HG03159 (cell line): ENCODE data around the gene CPNE4.
"Not testable (repeated sequence)": the region's sequence is repeated elsewhere in the genome, so short reads cannot be mapped to it uniquely, and the experiment has no call there.

Source experiments
- ATAC-seq: cut with Tn5 transposase; IDR thresholded peaks from one replicate; pipeline ENCODE4 v1.9.1; 2021; ENCODE audit warnings: mild to moderate bottlenecking, moderate library complexity; ENCODE audit not compliant: unreplicated experiment

The CPNE4 gene

DNA sequence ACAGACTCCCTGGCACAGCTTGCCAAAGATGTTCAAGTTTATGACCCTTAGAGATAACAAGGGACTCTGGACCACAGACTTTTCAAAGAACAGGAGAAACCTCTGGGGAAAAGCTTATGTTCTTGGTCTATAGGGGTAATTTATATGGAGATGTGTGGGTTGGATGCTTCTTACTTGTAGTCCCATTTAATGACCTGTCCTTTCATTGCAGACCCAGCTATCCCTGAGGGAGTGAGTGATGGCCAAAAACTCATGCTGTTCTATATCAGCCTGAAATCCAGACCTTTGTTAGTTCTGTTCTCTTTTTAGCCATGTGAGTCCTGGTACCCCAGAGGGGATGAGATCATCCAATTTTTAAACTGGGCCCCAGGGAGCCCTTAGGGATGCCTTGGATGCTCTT, 488.4 kb downstream of the CPNE4 start:
- ATAC-seq: no peak

- ATAC-seq: no peak
These were observed 490.3 kb downstream of the CPNE4 start for GRCh38 chr3:131544557-131544956.

DNA sequence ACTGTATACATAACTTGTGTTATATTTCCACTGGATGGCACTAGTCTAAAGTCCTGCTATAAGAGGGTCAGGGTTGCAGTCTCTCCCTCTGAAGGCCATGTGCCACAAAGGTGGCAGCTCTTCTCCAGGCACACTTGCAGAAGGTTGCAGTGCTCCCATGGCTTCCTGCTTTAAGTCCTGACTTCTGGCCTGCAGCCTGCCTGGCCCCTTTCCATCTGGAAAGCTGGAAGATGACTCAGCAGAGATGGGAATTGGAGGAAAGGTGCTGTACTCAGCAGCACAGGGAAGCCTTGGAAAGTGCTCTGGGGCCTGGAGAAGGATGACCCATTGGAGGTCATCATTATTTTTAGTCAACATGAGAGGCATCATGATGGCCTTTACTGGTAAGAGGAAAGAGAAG, 491.1 kb downstream of the CPNE4 start:
- no peak for ATAC-seq

GRCh38 chr3:131541288-131541687, 493.5 kb downstream of the CPNE4 start:
- ATAC-seq: no peak

- no peak for ATAC-seq
These were observed 494.0 kb downstream of the CPNE4 start for GRCh38 chr3:131540821-131541220.

DNA sequence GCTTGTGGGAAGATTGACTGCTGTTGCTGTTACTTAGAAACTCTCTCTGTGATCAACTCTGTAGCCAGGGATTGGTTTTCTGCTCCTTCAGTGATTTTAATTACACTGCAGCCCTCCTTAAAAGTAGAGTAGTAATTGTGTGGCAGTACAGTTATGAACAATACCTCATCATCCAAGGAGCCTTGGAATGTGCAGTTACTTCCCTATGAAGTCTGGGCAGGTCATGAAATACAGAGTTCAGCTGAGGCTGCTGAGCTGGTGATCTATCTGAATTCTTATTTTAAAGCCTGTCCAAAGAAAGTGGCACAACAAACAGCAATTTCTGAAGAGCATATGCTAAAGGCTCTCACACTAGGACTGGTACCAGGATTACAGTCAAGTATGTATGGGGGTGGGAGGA, 494.7 kb downstream of the CPNE4 start:
- ATAC-seq: no peak

DNA sequence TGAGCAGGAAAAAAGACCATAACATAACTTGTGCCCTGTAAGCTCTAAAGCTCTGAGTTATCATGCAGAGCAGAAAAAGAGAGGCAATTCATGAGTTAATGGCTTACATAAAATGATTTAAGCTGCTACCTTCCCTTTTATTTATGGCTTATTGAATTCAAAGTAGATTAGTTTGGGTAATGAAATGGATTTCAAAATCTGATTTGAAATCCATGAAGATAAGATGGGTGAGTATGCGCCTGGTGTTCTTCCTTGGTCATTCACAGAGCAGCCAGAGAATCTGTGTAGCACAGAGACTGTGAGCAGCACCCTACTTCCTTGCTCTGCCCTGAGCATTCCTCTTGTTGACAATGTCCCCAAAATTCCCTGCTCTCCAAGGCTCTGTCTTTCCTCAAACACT, 495.8 kb downstream of the CPNE4 start:
- no peak for ATAC-seq

DNA sequence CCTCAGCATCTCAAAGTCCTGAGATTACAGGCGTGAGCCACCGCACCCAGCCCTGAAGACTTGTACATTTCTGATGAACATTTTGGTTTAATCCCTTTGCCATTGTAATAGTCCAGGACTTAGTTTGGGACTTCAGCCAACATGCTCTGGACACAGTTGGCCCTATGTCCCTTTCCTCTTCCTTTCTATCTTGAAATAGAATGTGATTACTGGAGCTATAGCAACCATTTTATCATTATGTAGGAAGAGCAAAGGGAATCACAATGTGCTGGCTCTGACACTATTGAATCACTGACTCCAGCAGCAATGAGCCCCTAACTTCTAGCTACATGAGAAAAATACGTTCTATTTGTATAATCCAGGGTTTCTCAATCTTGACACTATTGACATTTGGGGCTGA, 497.3 kb downstream of the CPNE4 start:
- no peak for ATAC-seq

DNA sequence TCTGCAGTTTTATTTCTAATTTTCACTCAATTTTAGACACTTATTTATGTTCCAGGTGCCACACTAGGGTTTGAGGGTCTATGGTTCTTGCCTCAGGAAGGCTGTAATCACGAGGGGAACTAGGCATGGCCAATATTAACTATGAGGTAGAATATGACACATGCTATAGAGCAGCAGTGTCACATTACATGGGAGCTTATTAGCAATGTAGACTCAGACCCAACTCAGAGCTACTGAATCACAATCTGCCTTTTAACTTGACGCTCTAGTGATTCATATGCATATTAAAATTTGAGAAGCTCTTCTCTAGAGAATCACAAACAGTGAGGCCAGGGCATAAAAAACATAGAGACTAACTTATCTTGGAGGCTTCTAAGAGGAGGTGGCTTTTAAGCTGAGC, 499.2 kb downstream of the CPNE4 start:
- ATAC-seq: no peak

GRCh38 chr3:131535131-131535530, 499.7 kb downstream of the CPNE4 start:
- no peak for ATAC-seq

GRCh38 chr3:131532645-131533044, 502.2 kb downstream of the CPNE4 start:
- ATAC-seq: no peak

DNA sequence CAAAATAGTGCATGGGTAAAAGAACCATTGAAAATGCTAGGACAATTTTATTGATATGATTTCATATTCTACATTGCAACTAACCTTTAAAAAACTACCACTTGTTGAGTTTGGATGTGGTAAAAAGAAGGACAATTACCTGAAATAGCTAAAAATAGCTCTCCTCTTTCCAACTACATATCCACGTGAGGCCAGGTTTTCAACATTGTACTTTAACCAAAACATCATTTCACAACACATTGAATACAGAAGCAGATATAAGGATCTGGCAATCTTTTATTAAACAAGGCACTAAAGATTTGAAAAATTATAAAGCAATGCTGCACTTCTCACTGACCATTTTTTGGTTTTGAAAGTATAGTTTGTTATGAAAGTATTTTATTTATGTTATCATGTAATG, 504.0 kb downstream of the CPNE4 start:
- no peak for ATAC-seq

DNA sequence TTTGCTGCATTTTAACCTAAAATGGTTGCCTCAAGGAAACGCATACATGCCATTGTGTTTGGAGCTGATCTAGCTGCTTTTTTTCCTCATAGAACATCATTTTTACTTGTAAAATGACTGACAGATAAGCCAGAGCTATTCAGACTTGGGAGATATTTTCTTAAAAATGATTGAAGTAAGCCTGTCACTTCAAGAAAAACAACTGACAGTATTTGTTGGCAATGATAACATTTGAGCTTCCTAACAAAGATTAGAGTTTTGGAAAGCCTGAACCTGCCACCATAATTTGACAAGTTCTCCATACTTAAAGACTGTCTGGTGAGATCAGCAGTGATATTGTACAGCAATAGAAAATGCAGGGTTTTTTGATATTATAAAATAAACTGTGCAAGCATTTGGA, 504.4 kb downstream of the CPNE4 start:
- no peak for ATAC-seq

- no peak for ATAC-seq
These were observed 507.9 kb downstream of the CPNE4 start for GRCh38 chr3:131526801-131527347.

GRCh38 chr3:131518680-131519079, 516.1 kb downstream of the CPNE4 start:
- ATAC-seq: no peak

DNA sequence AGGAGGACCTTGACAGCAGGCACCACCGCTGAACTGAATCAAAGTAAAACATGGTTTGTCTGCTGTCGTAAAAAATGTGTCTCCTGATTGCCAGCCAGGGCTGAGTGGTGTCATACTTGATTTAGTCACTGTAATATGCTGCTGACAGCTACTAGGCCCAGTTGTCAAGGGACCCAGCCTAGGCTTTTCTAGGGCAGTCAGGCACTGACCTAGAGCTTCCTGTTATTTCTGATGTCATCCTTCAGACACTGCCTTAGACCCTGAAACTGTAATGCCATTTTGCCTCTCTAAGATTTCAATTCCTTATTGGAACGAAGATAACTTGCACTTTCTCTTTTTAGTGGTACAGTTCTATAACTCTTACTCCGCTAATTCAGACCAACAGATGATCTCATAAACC, 529.4 kb downstream of the CPNE4 start:
- ATAC-seq: no peak

GRCh38 chr3:131503320-131503635, 531.5 kb downstream of the CPNE4 start:
- ATAC-seq: peak; percentile 4

GRCh38 chr3:131502530-131503319, 532.1 kb downstream of the CPNE4 start, which contains the start of gene MRPL3:
Gene MRPL3, minus strand, starts transcription at chr3:131502971. Its CDS starts 150 bp downstream, at chr3:131502821.
- peak; percentile 96 for ATAC-seq

DNA sequence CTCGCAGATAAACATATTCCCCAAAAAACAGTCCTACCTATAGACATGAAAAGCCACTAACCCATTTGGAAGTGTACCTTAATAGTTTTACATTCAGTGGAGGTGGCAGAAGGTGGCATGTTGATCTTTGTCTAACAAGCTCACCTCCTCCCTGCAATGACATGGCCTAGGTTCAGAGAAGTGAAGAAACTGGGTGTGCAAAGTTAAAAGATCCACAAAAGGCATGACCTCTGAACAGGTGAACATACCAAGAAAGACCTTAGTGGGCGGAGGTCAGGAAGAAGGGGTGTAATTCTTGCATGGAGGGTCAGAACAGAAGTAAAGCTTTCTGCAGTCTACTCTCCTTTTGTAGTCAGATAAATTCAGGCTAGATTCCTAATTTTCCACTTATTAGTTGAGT, 532.9 kb downstream of the CPNE4 start:
- ATAC-seq: no peak

DNA sequence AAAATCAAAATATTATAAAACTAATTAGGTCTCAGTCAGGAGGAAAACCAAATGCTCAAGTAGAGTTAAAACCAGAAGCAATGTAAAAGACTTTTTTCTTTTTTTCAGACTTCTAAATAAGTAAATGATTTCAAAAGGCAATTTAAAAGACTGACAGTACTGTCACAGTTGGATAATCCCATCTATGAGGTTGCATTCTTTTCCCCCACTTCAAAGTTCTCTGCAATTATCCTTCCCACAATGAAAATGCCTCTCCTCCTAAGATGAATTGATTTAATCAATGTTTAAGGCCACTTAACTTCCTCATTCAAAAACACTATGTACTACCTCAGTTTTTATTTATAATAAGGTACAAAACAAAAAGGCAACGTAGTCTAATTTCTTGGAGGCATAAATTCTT, 540.1 kb downstream of the CPNE4 start:
- ATAC-seq: no peak

DNA sequence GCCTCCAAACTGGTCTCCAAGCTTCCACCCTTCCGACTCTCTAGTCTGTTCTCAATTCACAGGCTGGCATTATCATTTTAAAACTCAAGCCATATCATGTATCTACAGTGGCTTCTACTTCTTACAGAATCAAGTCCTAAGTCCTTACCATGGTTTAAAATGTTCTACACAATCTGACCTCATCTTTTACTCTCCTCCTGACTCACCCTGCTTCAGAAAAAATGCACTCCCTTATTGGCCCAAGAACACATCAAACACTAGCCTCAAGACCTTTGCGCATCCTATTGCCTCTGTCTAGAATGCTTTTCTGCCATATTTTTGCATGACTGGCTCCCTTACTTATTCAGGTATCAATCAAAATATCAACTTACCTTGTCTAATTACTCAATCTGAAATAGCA, 543.0 kb downstream of the CPNE4 start:
- ATAC-seq: no peak

- ATAC-seq: no peak
These were observed 543.7 kb downstream of the CPNE4 start for GRCh38 chr3:131491084-131491483.

GRCh38 chr3:131486545-131486944, 548.3 kb downstream of the CPNE4 start:
- not testable (repeated sequence) for ATAC-seq
